Measurements from ENCODE around the gene AMPD1.

Gene AMPD1

GRCh38 chr1:114700036-114700600 lies 4.8 kb upstream of the AMPD1 start:
- DNase-seq (ENCODE audit: low read depth, low spot score): no peak

GRCh38 chr1:114696810-114697209 lies 1.5 kb upstream of the AMPD1 start:
- no peak for DNase-seq (ENCODE audit: low read depth, low spot score)

- no peak for DNase-seq (ENCODE audit: low read depth, low spot score)
Measured at GRCh38 chr1:114694540-114695310, 621 bp downstream of the AMPD1 start.

GRCh38 chr1:114692947-114693346 lies 2.4 kb downstream of the AMPD1 start:
- DNase-seq (ENCODE audit: low read depth, low spot score): no peak

- no peak for DNase-seq (ENCODE audit: low read depth, low spot score)
Measured at GRCh38 chr1:114691061-114691460, 4.3 kb downstream of the AMPD1 start.

GRCh38 chr1:114690148-114690547 lies 5.2 kb downstream of the AMPD1 start:
- no peak for DNase-seq (ENCODE audit: low read depth, low spot score)

GRCh38 chr1:114688526-114688925 lies 6.8 kb downstream of the AMPD1 start:
- DNase-seq (ENCODE audit: low read depth, low spot score): no peak

- no peak for DNase-seq (ENCODE audit: low read depth, low spot score)
Measured at GRCh38 chr1:114685851-114686250, 9.5 kb downstream of the AMPD1 start.

- DNase-seq (ENCODE audit: low read depth, low spot score): no peak
Measured at GRCh38 chr1:114677691-114678090, 17.7 kb downstream of the AMPD1 start.

GRCh38 chr1:114676115-114676514 lies 19.2 kb downstream of the AMPD1 start:
- DNase-seq (ENCODE audit: low read depth, low spot score): no peak

- no peak for DNase-seq (ENCODE audit: low read depth, low spot score)
Measured at GRCh38 chr1:114671939-114672275, 23.4 kb downstream of the AMPD1 start.

- DNase-seq (ENCODE audit: low read depth, low spot score): no peak
Measured at GRCh38 chr1:114671011-114671938, 24.1 kb downstream of the AMPD1 start.

- DNase-seq (ENCODE audit: low read depth, low spot score): peak; percentile 92
Measured at GRCh38 chr1:114670083-114671010, 25.0 kb downstream of the AMPD1 start.

GRCh38 chr1:114669562-114670082 lies 25.7 kb downstream of the AMPD1 start, which contains the start of gene DENND2C:
Gene DENND2C, minus strand, starts transcription at chr1:114670049. Its CDS starts 44,065 bp downstream, at chr1:114625984.
- peak; percentile 80 for DNase-seq (ENCODE audit: low read depth, low spot score)

GRCh38 chr1:114668784-114669561 lies 26.4 kb downstream of the AMPD1 start:
- DNase-seq (ENCODE audit: low read depth, low spot score): no peak

- no peak for DNase-seq (ENCODE audit: low read depth, low spot score)
Measured at GRCh38 chr1:114668373-114668772, 27.0 kb downstream of the AMPD1 start.

GRCh38 chr1:114666954-114667353 lies 28.4 kb downstream of the AMPD1 start:
- DNase-seq (ENCODE audit: low read depth, low spot score): no peak

- DNase-seq (ENCODE audit: low read depth, low spot score): no peak
Measured at GRCh38 chr1:114660238-114660637, 35.1 kb downstream of the AMPD1 start.

- DNase-seq (ENCODE audit: low read depth, low spot score): no peak
Measured at GRCh38 chr1:114651893-114652292, 43.5 kb downstream of the AMPD1 start.

- peak; percentile 5 for DNase-seq (ENCODE audit: low read depth, low spot score)
Measured at GRCh38 chr1:114648503-114648902, 46.8 kb downstream of the AMPD1 start.
